GM12875 (cell line): ENCODE results near the gene EDN1.

Source experiments
- H3K4me3 ChIP-seq: one replicate; pipeline ENCODE4 v1.5.1; 2011; ENCODE audit warnings: low read depth, low read length, control low read depth
- TF ChIP-seq, protein P1 (sequence below): IDR thresholded peaks from 2 replicates; pipeline ENCODE4 v1.5.1; 2011; ENCODE audit warnings: low read depth, mild to moderate bottlenecking, control low read depth, inconsistent platforms, low read length, moderate library complexity, borderline replicate concordance; ENCODE audit not compliant: insufficient read depth

Gene EDN1

DNA sequence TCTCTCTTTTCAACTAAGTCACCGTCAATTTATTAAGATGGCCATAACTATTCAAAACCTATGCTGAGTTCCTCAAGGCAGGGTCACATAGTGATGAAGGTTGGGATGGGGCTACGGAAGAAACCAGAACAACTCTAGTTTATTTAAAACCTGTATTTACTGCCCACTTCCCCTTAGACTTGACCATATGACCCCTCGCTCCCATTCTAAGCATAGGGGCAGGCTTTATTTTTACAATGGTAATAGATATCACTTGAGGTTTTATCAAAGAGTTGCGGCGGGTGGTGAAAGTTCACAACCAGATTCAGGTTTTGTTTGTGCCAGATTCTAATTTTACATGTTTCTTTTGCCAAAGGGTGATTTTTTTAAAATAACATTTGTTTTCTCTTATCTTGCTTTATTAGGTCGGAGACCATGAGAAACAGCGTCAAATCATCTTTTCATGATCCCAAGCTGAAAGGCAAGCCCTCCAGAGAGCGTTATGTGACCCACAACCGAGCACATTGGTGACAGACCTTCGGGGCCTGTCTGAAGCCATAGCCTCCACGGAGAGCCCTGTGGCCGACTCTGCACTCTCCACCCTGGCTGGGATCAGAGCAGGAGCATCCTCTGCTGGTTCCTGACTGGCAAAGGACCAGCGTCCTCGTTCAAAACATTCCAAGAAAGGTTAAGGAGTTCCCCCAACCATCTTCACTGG, 5.5 kb downstream of the EDN1 start:
- no peak overlapping the region for H3K4me3 ChIP-seq
- TF ChIP-seq, protein P1, sequence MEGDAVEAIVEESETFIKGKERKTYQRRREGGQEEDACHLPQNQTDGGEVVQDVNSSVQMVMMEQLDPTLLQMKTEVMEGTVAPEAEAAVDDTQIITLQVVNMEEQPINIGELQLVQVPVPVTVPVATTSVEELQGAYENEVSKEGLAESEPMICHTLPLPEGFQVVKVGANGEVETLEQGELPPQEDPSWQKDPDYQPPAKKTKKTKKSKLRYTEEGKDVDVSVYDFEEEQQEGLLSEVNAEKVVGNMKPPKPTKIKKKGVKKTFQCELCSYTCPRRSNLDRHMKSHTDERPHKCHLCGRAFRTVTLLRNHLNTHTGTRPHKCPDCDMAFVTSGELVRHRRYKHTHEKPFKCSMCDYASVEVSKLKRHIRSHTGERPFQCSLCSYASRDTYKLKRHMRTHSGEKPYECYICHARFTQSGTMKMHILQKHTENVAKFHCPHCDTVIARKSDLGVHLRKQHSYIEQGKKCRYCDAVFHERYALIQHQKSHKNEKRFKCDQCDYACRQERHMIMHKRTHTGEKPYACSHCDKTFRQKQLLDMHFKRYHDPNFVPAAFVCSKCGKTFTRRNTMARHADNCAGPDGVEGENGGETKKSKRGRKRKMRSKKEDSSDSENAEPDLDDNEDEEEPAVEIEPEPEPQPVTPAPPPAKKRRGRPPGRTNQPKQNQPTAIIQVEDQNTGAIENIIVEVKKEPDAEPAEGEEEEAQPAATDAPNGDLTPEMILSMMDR, result no peak

DNA sequence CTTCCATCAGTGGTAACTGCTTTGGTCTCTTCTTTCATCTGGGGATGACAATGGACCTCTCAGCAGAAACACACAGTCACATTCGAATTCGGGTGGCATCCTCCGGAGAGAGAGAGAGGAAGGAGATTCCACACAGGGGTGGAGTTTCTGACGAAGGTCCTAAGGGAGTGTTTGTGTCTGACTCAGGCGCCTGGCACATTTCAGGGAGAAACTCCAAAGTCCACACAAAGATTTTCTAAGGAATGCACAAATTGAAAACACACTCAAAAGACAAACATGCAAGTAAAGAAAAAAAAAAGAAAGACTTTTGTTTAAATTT, 6.1 kb downstream of the EDN1 start:
- TF ChIP-seq, protein P1, result no peak
- H3K4me3 ChIP-seq, result no peak overlapping the region

DNA sequence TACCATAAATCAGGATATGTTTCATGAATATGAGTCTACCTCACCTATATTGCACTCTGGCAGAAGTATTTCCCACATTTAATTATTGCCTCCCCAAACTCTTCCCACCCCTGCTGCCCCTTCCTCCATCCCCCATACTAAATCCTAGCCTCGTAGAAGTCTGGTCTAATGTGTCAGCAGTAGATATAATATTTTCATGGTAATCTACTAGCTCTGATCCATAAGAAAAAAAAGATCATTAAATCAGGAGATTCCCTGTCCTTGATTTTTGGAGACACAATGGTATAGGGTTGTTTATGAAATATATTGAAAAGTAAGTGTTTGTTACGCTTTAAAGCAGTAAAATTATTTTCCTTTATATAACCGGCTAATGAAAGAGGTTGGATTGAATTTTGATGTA, 6.4 kb downstream of the EDN1 start:
- TF ChIP-seq, protein P1, result no peak
- H3K4me3 ChIP-seq, result no peak overlapping the region

DNA sequence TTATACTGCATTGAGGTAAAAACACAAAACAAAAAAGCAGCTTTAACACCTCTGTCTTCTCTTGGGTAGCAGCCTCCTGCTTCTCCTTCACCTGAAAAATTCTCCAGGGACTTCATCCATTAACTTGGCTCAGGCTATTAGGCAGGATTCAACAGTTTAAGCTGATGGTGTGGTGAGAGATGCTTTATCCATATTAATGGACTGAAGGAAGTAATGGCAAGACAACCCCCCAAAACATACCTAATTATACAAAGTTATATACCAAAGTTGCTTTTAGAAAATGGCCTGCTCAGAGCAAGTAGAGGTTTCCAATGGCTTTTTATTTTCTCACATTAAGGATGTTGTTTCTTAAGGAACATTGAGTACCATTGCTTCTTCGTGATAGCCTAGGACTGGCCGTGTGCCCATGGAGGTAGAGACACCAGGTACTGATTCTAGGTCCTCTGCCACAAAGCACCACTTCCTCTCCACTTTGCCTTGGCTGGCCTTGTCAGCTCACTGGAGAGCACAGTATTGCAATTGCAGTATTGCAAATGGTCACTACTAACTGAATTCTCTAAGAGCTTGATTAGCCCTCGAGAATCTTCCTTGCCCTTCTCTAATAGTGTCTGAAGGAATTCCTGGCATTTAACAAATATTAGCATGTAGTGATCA, 7.3 kb downstream of the EDN1 start:
- no peak overlapping the region for H3K4me3 ChIP-seq
- TF ChIP-seq, protein P1, result no peak

DNA sequence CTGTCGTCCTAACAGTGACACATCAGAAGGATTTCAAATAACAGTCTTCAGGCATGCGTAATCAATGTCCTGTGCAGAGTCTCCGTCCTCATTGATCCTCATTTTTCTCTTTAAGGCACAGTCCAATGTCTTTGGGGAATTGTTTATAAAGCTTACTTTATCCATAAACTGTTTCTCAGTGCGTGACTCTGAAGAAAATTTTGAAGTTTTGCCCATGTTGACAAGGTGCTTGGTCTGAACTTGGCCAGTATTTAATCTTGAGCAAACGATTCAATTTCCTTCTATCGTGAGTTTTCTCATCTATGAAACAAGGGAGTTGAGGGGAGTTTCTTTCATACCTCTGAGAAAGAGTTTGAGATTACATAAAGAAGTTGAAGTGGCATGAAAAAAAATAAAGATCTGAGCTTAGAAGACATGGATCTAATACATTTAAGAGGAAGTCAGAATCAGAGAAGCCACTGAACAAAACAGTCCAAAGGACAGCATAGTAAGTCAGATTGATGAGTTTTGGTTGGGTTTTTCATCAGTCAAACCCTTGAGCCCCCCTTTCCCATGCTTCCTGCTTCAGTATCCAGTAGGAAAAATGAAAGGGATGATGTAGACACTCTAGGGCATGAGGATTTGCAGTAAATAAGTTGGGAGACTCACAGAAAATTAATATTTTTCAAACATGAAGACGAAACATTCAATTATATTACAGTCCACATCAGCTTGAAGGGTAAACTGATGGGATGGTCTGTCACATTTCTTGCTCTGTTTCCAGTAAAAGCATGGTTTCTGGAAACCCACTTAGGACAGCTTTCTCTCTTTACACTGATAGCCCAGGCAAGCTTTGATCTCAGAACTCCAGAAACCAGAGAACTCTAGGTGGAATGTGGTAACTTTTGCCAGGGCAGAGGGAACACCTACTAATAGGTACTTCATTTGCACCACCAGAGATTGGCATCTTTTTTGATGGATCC, 8.1 kb downstream of the EDN1 start:
- no peak overlapping the region for H3K4me3 ChIP-seq
- TF ChIP-seq, protein P1, result no peak

DNA sequence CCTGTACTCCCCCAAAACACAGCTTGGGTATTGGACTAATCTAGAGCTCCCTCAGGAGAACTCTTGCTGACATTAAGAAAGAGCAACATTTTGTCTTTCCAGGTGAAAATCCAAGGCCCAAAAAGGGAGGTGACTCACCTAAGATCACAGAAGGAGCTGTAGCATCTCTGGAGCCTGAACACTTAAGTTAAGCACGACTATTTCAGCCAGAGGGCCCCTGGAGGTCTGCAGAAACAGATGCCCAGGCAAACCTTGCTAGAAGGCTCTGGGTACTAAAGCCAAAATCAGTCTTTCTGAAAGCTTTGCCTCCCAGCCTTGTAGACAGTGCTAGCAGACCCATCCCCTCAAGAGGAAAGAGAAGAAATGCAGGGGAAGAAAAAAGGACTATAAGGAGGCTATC, 8.8 kb downstream of the EDN1 start:
- TF ChIP-seq, protein P1, result no peak
- no peak overlapping the region for H3K4me3 ChIP-seq
